Mesendoderm (in vitro differentiated cells): ENCODE data around the gene ZNF205.

Experiments
- DNase-seq: peaks from one replicate; pipeline ENCODE4 v3.0.0; 2013
- H2AK5ac ChIP-seq: 2 replicates; pipeline ENCODE4 v1.6.1; 2013; ENCODE audit warnings: low read length, inconsistent platforms
- H2BK120ac ChIP-seq: 2 replicates; pipeline ENCODE4 v1.6.1; 2013; ENCODE audit warnings: low read depth, mild to moderate bottlenecking, low read length, moderate library complexity, mixed read lengths
- H2BK15ac ChIP-seq: replicated peaks from 2 replicates; pipeline ENCODE4 v1.6.1; 2013; ENCODE audit warnings: low read depth, mild to moderate bottlenecking, moderate library complexity
- H2BK5ac ChIP-seq: 2 replicates; pipeline ENCODE4 v1.6.1; 2013; ENCODE audit warnings: low read length, inconsistent platforms
- H3K18ac ChIP-seq: 2 replicates; pipeline ENCODE4 v1.6.1; 2013; ENCODE audit warnings: mild to moderate bottlenecking, low read length, mixed read lengths
- H3K23ac ChIP-seq: one replicate; pipeline ENCODE4 v1.6.1; 2013; ENCODE audit warnings: low read length
- H3K27ac ChIP-seq: 2 replicates; pipeline ENCODE4 v1.5.1; 2013; ENCODE audit warnings: low read depth, mild to moderate bottlenecking, inconsistent platforms, low read length, moderate library complexity
- H3K27me3 ChIP-seq: 2 replicates; pipeline ENCODE4 v1.6.1; 2013; ENCODE audit warnings: low read length, control low read depth, mild to moderate bottlenecking, inconsistent platforms; ENCODE audit not compliant: insufficient read depth, poor library complexity
- H3K36me3 ChIP-seq: 2 replicates; pipeline ENCODE4 v1.6.1; 2013; ENCODE audit warnings: low read length, inconsistent platforms; ENCODE audit not compliant: control insufficient read depth, insufficient read depth
- H3K4ac ChIP-seq: one replicate; pipeline ENCODE4 v1.6.1; 2013; ENCODE audit warnings: low read depth, mild to moderate bottlenecking, low read length, moderate library complexity
- H3K4me1 ChIP-seq: 2 replicates; pipeline ENCODE4 v1.6.1; 2013; ENCODE audit warnings: low read depth, low read length, inconsistent platforms; ENCODE audit not compliant: control insufficient read depth
- H3K4me2 ChIP-seq: 2 replicates; pipeline ENCODE4 v1.6.1; 2013; ENCODE audit warnings: low read length
- H3K4me3 ChIP-seq: 2 replicates; pipeline ENCODE4 v1.5.1; 2013; ENCODE audit warnings: mild to moderate bottlenecking, low read length
- H3K56ac ChIP-seq: one replicate; pipeline ENCODE4 v1.6.1; 2013; ENCODE audit warnings: low read length
- H3K79me1 ChIP-seq: 2 replicates; pipeline ENCODE4 v1.6.1; 2013; ENCODE audit warnings: low read length, inconsistent platforms
- H3K79me2 ChIP-seq: 2 replicates; pipeline ENCODE4 v1.6.1; 2013; ENCODE audit warnings: mild to moderate bottlenecking, low read length; ENCODE audit not compliant: control insufficient read depth, insufficient read depth
- H3K9ac ChIP-seq: 2 replicates; pipeline ENCODE4 v1.6.1; 2013; ENCODE audit warnings: low read length, inconsistent platforms
- H4K5ac ChIP-seq: one replicate; pipeline ENCODE4 v1.6.1; 2013; ENCODE audit warnings: low read length
- H4K8ac ChIP-seq: one replicate; pipeline ENCODE4 v1.6.1; 2013; ENCODE audit warnings: low read depth, mild to moderate bottlenecking, control low read depth, low read length, moderate library complexity
- WGBS: extraction: QIAGEN DNeasy Blood & Tissue Kit; methylation state at CpG from one replicate; pipeline ENCODE4 v1.1.7; 2013; ENCODE audit warnings: low lambda C conversion rate, missing lambda C conversion rate; ENCODE audit not compliant: insufficient coverage; ENCODE audit errors: extremely low coverage; 5-methylcytosine and 5-hydroxymethylcytosine counted together

The ZNF205 gene

DNA sequence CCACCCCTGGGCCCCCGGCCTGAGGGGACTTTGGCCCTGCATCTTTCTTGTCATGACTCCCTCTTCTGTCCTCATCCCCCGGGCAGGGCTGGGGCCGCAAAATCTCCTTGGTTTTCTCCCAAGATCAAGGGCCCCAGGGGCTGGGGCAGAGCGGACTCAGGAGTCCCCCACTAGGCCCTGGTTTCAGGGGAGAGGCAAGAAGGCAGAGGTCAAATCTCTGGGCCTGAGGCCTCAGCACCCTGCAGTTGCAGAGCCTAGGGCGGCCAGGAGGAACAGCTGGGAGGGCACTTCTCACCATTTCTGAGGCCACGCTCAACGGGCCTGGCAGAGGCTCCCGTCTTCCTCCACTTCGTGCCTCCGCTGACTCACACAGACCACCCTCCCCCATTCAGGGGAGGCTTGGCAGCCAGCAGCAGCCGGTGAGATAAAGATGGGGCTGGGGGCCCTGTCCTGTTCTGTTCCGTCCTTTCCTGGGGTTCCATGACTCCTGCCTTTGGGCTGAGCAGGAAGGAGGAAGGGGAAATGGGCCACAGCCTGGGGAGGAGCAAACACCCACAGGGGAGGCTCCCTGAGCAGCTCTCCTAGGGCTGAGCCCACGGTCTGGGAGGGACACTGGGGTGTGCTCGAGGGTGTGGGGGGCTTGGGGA is 25.7 kb upstream of the ZNF205 start:
- Histone ChIP-seq H2AK5ac (no peak overlapping the region), H3K56ac (no peak overlapping the region), H2BK15ac (no peak overlapping the region), H2BK120ac (no peak overlapping the region), H4K5ac (no peak overlapping the region), H3K4me1 (no peaks in the 10 kb centered on the region), H3K4me2 (no peak overlapping the region), H3K9ac (no peak overlapping the region), H3K79me1 (no peaks in the 10 kb centered on the region), H3K79me2 (no peaks in the 10 kb centered on the region), H2BK5ac (no peak overlapping the region), H3K4me3 (no peak overlapping the region), H3K4ac (no peak overlapping the region), H3K36me3 (peaks cover 13% of the 10 kb centered on the region), H3K27ac (no peak overlapping the region), H4K8ac (no peak overlapping the region), H3K27me3 (no peaks in the 10 kb centered on the region), H3K18ac (no peak overlapping the region), H3K23ac (no peak overlapping the region)
- DNase-seq: no peak
- WGBS: no CpG with 5 or more reads among the region's 14 CpGs

DNA sequence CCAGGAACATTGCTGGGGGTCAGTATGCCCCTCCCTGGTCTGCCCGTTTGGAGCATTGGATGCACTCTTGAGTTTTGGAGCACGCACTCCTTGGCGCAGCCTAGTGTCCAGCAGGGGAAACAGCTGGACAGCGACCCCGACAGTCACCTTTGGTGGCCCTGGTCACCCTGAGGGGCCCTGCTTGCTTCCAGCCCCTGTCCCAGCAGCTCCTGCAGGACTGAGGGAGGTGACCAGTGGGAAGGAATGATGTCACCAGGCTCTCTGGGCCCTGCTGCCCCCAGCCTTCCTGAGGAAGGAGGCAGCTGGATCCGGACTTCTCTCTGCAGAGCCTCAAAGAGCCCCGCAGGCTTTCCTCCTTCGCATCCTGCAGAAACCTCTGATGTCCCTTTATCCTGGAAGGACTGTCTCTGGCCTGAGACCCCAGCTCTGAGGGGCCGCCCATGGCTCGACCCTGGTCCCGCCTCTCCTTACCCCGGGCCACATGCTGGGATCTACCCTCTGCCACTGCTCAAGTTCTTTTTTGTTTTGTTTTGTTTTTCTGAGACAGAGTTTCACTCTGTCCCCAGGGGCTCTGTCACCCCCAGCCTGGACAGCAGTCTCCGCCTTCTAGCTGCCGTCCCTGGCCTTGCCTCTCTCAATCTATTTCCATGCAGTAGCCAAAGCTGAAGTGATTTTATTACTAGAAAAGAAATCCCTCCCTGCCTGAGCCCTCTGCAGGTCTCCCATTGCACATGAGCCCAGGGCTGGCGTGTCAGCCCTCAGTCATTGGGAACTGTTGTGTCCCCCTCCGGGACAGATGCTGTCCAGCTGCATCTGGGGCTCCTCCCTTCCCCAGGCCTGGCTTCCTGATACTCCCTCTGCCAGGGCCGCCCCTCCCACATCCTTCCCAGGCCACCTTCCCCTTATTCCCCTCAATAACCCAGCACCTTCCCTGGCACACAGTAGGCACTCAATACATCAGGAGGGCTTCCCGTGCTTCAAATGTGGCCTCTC is 24.8 kb upstream of the ZNF205 start:
- H3K79me2 ChIP-seq: no peaks in the 10 kb centered on the region
- H2BK5ac ChIP-seq: no peak overlapping the region
- no CpG with 5 or more reads among the region's 18 CpGs for WGBS
- H3K79me1 ChIP-seq: no peaks in the 10 kb centered on the region
- no peak overlapping the region for H4K5ac ChIP-seq
- no peaks in the 10 kb centered on the region for H3K27me3 ChIP-seq
- no peak overlapping the region for H3K4me3 ChIP-seq
- H2BK120ac ChIP-seq: no peak overlapping the region
- no peak overlapping the region for H4K8ac ChIP-seq
- no peak overlapping the region for H3K4me2 ChIP-seq
- peaks cover 13% of the 10 kb centered on the region for H3K36me3 ChIP-seq
- DNase-seq: no peak
- no peak overlapping the region for H3K27ac ChIP-seq
- no peak overlapping the region for H2AK5ac ChIP-seq
- no peak overlapping the region for H3K23ac ChIP-seq
- no peaks in the 10 kb centered on the region for H3K4me1 ChIP-seq
- no peak overlapping the region for H3K56ac ChIP-seq
- H3K18ac ChIP-seq: no peak overlapping the region
- H2BK15ac ChIP-seq: no peak overlapping the region
- H3K9ac ChIP-seq: no peak overlapping the region
- H3K4ac ChIP-seq: no peak overlapping the region

DNA sequence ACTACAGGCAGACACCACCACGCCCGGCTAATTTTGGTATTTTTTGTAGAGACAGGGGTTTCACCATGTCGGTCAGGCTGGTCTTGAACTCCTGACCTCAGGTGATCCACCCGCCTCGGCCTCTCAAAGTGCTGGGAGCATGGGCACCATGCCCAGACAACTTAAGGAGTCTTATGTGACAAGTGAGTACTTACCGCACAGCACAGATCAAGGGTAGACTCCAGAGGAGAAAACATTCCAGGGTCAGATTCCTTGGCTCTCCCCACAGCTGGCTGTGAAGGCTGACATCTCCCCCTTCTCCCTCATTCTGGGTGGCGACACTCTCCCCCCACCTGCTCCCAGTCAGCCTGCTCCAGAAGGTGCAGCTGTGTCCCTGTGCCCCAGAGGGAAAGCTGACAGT is 23.9 kb upstream of the ZNF205 start:
- H2BK120ac ChIP-seq: no peak overlapping the region
- H3K4me1 ChIP-seq: no peaks in the 10 kb centered on the region
- H2BK5ac ChIP-seq: no peak overlapping the region
- H4K8ac ChIP-seq: no peak overlapping the region
- peaks cover 13% of the 10 kb centered on the region for H3K36me3 ChIP-seq
- no peak overlapping the region for H3K27ac ChIP-seq
- H3K18ac ChIP-seq: no peak overlapping the region
- H2BK15ac ChIP-seq: no peak overlapping the region
- H3K4me2 ChIP-seq: no peak overlapping the region
- no peak overlapping the region for H2AK5ac ChIP-seq
- WGBS: no CpG with 5 or more reads among the region's 7 CpGs
- H3K4me3 ChIP-seq: no peak overlapping the region
- peaks cover 2% of the 10 kb centered on the region for H3K79me2 ChIP-seq
- H3K9ac ChIP-seq: no peak overlapping the region
- no peak overlapping the region for H3K23ac ChIP-seq
- H3K4ac ChIP-seq: no peak overlapping the region
- H4K5ac ChIP-seq: no peak overlapping the region
- no peaks in the 10 kb centered on the region for H3K79me1 ChIP-seq
- H3K27me3 ChIP-seq: no peaks in the 10 kb centered on the region
- no peak for DNase-seq
- H3K56ac ChIP-seq: no peak overlapping the region

DNA sequence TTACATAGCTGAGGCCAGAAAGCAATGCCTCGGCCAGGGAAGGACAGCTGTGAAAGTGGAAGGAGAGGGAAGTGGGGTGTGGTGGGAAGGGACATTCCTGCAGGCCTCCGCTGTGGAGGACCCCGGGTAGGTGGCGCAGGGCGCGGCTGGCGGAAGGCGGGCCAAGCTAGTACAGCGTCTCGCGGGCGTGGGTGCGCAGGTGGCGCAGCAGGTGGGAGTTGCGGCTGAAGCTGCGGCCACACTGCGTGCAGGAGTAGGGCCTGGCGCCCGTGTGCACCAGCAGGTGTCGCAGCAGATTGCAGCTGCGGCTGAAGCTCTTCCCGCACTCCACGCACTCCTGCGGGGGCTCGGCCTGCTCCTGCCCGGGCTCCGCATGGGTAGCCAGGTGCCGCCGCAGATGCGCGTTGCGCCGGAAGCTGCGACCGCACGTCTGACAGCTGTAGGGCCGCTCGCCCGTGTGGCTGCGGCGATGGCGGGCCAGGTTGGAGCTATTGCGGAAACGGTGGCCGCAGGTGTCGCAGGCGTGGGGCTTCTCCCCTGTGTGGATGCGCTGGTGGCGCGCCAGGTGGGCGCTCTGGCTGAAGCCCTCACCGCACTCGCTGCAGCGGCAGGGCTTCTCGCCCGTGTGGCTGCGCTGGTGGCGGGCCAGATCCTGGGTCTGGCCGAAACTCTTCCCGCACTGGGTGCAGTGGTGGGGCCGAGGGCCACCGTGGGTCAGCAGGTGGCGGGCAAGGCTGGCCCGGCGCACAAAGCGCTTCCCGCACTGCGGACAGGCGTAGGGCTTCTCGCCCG is 23.3 kb upstream of the ZNF205 start:
- Histone ChIP-seq H3K4me2 (no peak overlapping the region), H3K23ac (no peak overlapping the region), H4K5ac (no peak overlapping the region), H3K4me3 (no peak overlapping the region), H3K79me1 (no peaks in the 10 kb centered on the region), H3K79me2 (peaks cover 2% of the 10 kb centered on the region), H3K18ac (no peak overlapping the region), H2BK5ac (no peak overlapping the region), H2BK120ac (no peak overlapping the region), H3K9ac (no peak overlapping the region), H2BK15ac (no peak overlapping the region), H3K36me3 (peaks cover 13% of the 10 kb centered on the region), H3K27me3 (no peaks in the 10 kb centered on the region), H3K4me1 (no peaks in the 10 kb centered on the region), H2AK5ac (no peak overlapping the region), H3K27ac (no peak overlapping the region), H4K8ac (no peak overlapping the region), H3K4ac (no peak overlapping the region), H3K56ac (no peak overlapping the region)
- WGBS: no CpG with 5 or more reads among the region's 71 CpGs
- no peak for DNase-seq

DNA sequence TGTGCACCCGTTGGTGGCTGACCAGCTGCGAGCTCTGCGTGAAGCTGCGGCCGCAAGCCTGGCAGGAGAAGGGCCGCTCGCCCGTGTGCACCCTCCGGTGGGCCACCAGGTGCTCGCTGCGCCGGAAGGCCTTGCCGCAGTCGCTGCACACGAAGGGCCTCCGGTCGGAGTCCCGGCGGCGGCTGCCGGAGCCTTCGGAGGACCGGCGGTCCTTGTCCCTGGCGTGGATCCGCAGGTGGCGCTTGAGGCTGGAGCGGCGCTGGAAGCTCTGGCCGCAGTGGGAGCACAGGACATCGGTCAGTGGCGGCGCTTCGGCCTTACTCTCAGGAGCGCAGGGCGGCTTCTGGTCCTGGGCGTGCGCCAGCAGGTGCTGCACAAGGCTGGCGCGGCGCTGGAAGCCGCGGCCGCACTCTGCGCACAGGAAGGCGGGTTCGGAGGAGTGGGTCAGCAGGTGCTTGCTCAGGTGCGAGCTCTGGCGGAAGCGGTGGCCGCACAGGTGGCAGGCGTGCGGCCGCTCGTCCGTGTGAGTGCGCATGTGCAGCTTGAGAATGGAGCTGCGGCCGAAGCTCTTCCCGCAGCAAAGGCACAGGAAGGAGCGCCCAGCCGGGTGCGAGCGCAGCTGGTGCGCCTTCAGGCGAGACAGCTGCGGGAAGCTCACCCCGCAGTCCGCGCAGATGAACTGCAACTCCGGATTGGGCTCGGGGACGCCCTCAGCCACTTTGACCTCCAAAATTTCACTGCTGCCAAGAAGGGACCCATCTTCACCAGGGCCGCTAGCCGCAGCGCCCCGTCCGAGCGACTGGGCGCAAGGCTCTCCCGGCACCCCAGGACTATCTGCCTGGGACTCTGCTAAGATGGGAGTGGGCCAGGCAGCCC is 22.4 kb upstream of the ZNF205 start:
- Histone ChIP-seq H3K36me3 (peaks cover 13% of the 10 kb centered on the region), H3K4me1 (no peaks in the 10 kb centered on the region), H2BK120ac (no peak overlapping the region), H3K27ac (no peak overlapping the region), H3K23ac (no peak overlapping the region), H3K4me3 (no peak overlapping the region), H3K79me1 (no peaks in the 10 kb centered on the region), H3K9ac (no peak overlapping the region), H3K27me3 (no peaks in the 10 kb centered on the region), H2BK15ac (no peak overlapping the region), H3K56ac (no peak overlapping the region), H3K18ac (no peak overlapping the region), H2BK5ac (no peak overlapping the region), H3K79me2 (peaks cover 5% of the 10 kb centered on the region), H3K4ac (no peak overlapping the region), H3K4me2 (no peak overlapping the region), H4K8ac (no peak overlapping the region), H2AK5ac (no peak overlapping the region), H4K5ac (no peak overlapping the region)
- no peak for DNase-seq
- WGBS: no CpG with 5 or more reads among the region's 81 CpGs
